Forelimb muscle (tissue), 1 donor: ENCODE data around the gene SLC13A2. TPM values are rescaled to one million over a fixed set of nuclear protein-coding genes. Genes with fewer than 3 reads are reported as not detected.

Source experiments
- DNase-seq: peaks from one replicate; pipeline ENCODE4 v3.0.0-alpha.2; 2013; ENCODE audit warnings: low read depth
- polyA plus RNA-seq: library from polyadenylated mRNA; unstranded; fragments of 120-200 nt; gene quantifications from one replicate; pipeline ENCODE4 v1.2.1, GENCODE V29; 2013; ENCODE audit not compliant: insufficient read length

Gene SLC13A2
- polyA plus RNA-seq, 1 donor = not detected

DNA sequence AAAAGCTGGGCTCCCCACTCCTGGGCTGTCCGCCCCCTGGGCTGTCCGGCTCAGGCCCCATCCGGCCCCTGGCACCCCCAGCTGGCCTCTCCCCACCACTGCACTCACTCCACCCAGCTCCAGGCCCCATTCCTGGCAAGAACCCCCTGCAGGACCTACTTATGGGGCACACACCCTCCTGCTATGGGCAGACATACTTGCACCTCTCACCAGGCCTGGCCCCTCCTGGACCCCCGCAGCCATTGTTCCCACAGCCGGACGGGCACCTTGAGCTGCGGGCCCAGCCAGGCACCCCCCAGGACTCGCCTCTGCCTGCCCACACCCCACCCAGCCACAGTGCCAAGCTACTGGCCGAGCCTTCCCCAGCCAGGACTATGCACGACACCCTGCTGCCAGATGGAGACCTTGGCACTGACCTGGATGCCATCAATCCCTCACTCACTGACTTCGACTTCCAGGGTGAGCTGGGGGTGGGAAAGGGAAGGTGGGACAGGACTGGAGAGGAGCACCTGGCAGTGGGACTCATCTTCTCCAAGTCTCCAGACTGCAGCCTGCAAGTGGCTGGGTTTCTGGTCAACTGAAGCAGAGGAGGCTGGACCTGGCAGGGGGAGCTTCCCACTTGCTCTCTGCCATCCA, 61.4 kb downstream of the SLC13A2 start:
- DNase-seq = no peak

- no peak for DNase-seq
Observed at GRCh38 chr17:28536532-28537218, 63.2 kb downstream of the SLC13A2 start.

DNA sequence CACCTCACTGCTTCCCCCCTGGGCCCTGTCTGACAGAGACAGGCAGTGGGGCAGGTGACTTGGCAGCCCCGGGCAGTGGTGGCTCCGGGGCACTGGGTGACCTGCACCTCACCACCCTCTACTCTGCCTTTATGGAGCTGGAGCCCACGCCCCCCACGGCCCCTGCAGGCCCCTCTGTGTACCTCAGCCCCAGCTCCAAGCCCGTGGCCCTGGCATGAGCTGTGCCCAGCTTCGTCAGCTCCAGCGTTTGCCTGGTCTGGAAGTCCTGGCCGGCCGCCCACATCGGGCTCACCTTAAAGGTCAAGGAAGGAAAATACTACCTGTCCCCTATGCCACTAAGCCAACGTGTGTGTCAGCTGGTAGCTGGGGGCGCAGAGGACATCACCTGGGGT, 63.8 kb downstream of the SLC13A2 start:
- no peak for DNase-seq

DNA sequence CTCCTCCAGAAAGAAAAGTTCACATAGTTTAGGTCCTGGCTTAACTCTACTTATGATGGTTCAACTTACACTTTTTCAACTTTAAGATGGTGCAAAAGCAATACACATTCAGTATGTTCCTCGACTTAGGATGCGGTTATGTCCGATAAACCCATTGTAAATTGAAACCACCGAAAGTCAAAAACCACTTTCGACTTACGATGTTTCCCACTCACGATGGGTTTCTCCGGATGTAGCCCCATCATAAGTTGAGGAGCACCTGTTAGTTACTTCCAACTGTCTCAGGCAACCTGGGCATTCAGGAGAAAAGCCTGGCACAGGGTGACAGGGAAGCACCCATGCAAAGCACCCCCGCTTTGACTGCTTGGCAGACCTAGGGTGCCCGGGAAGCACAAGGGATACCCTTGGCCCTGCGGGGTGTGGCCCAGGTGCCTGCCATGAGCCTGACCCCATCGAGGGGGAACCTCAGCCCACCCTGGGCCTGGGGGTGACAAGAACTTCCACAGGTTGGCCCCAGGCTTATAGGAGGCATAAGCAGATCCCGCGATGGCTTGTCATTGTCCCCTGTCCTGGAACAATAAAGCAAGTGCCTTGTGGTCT, 65.0 kb downstream of the SLC13A2 start:
- DNase-seq = no peak

GRCh38 chr17:28540231-28540630, 66.8 kb downstream of the SLC13A2 start:
- no peak for DNase-seq

DNA sequence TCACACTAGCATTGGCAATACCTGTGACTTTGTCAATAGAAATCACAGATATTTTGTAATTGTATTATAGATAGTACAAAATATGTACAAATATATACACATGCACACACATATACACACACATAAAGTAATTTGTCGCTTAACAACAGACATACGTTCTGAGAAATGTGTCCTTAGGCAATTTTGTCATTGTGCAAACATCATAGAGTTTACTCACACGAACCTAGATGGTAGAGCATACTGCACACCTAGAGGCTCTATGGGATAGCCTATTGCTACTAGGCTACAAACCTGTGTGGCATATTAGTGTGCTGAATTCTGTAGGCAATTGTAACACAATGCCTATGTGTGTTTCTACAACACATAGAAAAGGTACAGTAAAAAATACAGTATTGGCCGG, 68.0 kb downstream of the SLC13A2 start:
- no peak for DNase-seq

DNA sequence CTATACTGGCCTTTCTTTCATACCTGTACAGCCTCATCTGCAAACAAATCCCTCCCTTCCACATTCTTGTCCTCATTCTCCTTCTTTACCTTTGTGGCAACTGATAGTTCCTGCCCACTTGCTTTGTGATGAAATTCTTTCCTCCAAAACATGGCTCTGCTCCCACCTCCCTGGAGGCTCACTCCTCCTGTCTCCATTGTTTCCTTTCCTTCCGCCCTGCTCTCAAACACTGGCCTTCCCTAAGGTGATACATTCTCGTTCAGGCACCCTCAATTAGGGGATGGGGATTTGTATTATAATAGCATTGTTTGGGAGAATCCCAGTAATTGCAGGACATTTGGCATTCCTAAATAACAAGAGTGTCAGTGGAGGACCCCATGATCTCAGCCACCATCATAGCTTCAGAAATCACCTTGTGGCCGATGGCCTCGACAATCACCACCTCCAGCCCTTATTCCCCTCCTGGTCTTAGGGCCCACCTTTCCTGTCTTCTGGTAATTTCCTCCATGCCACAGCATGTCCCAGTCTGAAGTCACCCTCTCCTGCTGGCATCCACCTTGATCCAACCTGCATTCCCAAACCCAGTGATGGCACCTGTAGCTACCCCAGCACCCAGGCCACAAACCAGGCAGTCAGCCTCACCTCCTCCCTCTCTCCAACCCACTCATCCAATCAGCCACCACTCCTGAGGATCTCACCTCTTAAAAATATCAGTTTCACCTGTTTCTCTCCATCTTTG, 71.1 kb downstream of the SLC13A2 start:
- DNase-seq = no peak

GRCh38 chr17:28545141-28545503, 71.7 kb downstream of the SLC13A2 start:
- no peak for DNase-seq

DNA sequence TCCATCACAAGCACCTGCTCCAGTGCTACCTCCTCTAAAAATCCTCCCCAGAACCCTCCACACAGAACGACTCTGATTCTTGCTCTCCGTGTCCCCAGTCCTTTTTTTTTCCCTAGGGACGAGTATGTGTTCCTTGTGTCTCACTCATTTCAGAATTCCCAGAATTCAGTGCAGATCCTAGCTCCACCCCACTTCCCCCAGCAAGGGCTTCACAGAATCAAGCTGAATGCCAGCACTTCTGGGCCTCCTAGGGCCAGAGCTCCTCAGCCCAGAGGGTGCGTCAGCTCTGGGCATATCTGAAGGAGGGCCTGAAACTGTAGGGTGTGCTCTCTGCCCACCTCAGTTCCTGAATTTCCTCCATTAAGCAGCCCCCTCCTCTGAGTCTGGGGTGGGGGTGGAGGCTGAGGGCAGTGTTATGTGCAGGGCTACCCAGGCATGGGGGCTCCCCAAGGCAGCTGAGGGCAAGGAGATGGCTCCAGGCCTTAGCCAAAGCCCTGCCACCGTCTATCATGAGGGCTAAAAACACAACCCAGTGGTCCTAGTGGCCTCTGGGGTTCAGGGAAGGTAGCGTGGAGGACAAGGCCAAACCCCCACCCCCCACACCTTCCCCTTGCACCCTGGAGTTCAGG, 72.5 kb downstream of the SLC13A2 start:
- no peak for DNase-seq

DNA sequence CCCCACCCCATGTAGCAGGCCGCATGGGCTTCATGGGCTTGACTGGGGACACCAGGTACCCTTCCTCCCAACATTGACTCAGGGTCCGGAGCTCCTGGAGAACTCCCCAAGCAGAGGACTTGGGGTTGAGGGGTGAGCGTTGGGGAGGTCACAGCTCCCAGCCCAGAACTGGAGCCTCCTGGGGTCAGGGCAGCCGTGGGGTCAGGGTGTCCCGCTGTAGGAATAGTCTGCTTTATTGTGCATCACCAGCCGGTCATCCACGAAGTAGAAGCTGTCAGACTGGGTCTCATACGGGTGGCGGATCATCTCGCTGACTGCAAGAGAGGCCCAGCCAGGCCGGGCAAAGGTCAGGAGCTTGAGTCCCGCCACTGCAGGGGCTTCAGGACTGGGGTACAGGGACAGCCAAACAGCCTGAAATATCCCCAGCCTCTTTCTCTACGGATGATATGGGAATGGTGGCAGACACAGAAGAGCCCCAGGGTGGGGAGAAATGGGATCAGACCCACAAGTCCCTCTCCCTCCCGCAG, 73.7 kb downstream of the SLC13A2 start:
- DNase-seq = no peak

Other genes with a start within 250 kb of the SLC13A2 start
- 17.7 TPM for gene TMEM97, start 154.4 kb upstream of the SLC13A2 start, polyA plus RNA-seq
- 30.9 TPM for gene IFT20, start 138.2 kb upstream of the SLC13A2 start, polyA plus RNA-seq
- 29.1 TPM for gene TNFAIP1, start 137.9 kb upstream of the SLC13A2 start, polyA plus RNA-seq
- 61.3 TPM for gene POLDIP2, start 116.1 kb upstream of the SLC13A2 start, polyA plus RNA-seq
- gene SEBOX, start 108.4 kb upstream of the SLC13A2 start, polyA plus RNA-seq = not detected
- 0.32 TPM for gene VTN, start 103.3 kb upstream of the SLC13A2 start, polyA plus RNA-seq
- 5.3 TPM for gene SARM1, start 102.0 kb upstream of the SLC13A2 start, polyA plus RNA-seq
- 7.0 TPM for gene SLC46A1, start 67.4 kb upstream of the SLC13A2 start, polyA plus RNA-seq
- gene FOXN1, start 32.7 kb downstream of the SLC13A2 start, polyA plus RNA-seq = not detected
- 10.7 TPM for gene UNC119, start 79.0 kb downstream of the SLC13A2 start, polyA plus RNA-seq
- gene PIGS, start 97.9 kb downstream of the SLC13A2 start, polyA plus RNA-seq = 44.4 TPM
- gene ALDOC, start 103.3 kb downstream of the SLC13A2 start, polyA plus RNA-seq = 1.4 TPM
- gene SPAG5, start 125.4 kb downstream of the SLC13A2 start, polyA plus RNA-seq = 18.5 TPM
- gene RSKR, start 140.5 kb downstream of the SLC13A2 start, polyA plus RNA-seq = 17.3 TPM
- 50.6 TPM for gene BLTP2, start 171.5 kb downstream of the SLC13A2 start, polyA plus RNA-seq
- 34.8 TPM for gene SDF2, start 188.3 kb downstream of the SLC13A2 start, polyA plus RNA-seq
- gene SUPT6H, start 188.6 kb downstream of the SLC13A2 start, polyA plus RNA-seq = 38.9 TPM
- 3.1 TPM for gene PROCA1, start 238.2 kb downstream of the SLC13A2 start, polyA plus RNA-seq
- gene RAB34, start 244.2 kb downstream of the SLC13A2 start, polyA plus RNA-seq = 61.9 TPM
- 1,425 TPM for gene RPL23A, start 246.3 kb downstream of the SLC13A2 start, polyA plus RNA-seq